ENCODE measurements around the gene NUDT1.

The NUDT1 gene

DNA sequence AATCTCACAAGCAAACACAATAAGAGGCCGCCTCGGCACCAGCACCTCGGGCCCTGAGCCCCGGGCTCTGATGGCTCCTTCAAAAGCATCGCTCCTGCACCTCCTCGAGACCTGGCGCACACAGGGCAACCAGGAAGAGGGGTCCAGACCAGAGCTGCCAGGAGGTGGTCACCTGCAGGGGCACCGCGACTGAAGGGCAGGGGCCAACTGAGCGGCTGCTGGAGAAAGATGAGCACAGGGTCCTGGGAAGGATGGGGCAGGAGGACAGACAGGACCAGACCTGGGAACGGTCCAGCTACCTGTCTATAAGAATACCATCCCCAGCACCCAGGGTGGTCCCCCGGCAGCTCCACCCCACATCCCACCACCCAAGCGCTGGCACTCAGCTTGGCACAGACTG lies 30.1 kb upstream of the NUDT1 start:
- DNase-seq: no peak
- TF ChIP-seq POLR2A (IDR thresholded peaks at IDR 0.05; ENCODE audit: low read length): no peak
- no peak for TF ChIP-seq GATA1 (IDR thresholded peaks at IDR 0.05; ENCODE audit: low read depth, low read length)

DNA sequence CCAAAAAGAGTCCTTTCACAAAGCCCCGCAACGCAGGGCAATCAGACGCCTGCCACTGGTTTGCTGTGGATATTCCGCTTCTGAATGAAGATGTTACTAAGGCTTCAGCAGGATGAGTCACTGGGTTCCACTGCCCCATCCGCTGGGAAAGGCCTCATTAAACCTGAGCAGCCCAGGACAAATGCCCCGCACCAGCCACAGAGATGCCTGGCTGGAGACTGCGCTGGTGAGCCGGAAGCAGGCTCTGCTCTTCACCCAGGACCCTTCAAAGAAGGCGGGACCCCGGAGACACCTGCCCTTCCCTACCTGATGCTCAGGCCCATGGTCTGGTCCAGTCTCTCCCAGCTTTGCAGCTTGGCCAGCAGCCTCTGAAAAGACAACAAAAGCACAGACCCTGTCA lies 29.1 kb upstream of the NUDT1 start:
- DNase-seq: no peak
- TF ChIP-seq GATA1 (IDR thresholded peaks at IDR 0.05; ENCODE audit: low read depth, low read length) (no peak), POLR2A (IDR thresholded peaks at IDR 0.05; ENCODE audit: low read length) (no peak)

DNA sequence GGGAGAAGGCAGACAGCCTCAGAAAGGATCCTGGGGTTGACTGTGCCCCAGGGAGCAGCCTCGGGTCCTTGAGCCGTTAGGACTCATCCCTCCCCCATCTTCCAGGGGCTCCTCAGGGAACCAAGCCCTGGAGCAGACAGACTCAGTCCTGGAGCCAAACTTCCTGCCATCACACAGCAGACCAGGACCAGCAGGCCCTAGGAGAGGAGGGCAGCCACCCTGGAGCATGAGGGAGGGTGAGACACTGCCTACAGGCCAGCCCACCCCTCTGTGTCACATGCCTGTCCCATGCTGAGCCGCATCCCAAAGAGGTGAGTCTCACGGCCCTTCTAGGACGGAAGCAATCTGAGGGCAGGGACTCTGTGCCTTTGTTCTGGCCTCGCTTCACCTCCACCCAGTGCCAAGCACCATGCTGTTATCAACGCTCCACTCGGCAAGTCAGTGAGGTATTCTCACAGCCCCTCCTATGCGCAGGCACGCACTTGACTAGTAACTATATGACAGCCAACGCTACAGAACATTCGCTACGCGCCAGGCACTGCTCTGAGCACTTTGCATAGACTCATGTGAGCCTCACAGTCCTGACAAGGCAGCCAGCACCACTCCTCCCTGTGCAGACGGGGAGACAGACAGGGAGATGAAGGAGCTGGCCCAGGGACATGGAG lies 28.3 kb upstream of the NUDT1 start:
- no peak for DNase-seq
- TF ChIP-seq GATA1 (IDR thresholded peaks at IDR 0.05; ENCODE audit: low read depth, low read length): no peak
- no peak for TF ChIP-seq POLR2A (IDR thresholded peaks at IDR 0.05; ENCODE audit: low read length)

DNA sequence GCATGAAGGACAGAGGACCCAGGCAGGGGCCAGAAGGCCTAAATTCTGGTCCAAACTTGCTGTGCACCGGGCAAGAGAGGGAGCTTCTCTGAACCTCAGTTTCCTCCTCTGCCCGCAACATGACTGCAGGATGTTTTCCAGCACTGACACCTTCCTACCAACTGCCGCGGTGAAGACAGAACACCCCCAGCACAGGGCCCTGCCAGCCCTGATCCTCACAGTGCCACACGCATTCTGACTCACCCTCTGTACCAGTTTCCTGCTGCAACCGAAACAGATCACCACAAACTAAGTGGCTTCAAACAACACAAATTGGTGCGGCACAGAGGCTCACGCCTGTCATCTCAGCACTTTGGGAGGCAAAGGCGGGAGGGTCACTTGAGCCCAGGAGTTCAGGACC lies 27.4 kb upstream of the NUDT1 start:
- TF ChIP-seq POLR2A (IDR thresholded peaks at IDR 0.05; ENCODE audit: low read length) (no peak), GATA1 (IDR thresholded peaks at IDR 0.05; ENCODE audit: low read depth, low read length) (no peak)
- DNase-seq: no peak

DNA sequence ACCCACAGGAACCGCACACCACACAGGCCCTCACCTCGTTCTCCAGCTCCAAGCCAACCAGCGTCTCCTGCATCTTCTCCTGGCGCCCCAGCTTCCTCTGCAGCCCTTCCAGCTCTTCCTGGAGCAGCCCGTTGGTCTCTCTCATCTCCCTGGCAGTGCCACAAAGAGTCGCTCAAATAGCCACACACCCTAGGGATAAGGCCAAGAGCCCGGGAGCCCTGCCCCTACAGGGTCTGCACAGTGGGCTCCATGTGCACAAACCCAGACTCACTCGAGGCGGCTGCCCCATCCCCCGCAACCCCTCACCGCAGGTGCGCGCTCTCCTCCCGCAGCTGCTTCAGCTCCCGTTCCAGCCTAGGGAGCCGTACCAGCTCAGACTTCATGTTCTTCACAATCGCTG lies 26.2 kb upstream of the NUDT1 start:
- TF ChIP-seq POLR2A (IDR thresholded peaks at IDR 0.05; ENCODE audit: low read length) (no peak), GATA1 (IDR thresholded peaks at IDR 0.05; ENCODE audit: low read depth, low read length) (no peak)
- no peak for DNase-seq

DNA sequence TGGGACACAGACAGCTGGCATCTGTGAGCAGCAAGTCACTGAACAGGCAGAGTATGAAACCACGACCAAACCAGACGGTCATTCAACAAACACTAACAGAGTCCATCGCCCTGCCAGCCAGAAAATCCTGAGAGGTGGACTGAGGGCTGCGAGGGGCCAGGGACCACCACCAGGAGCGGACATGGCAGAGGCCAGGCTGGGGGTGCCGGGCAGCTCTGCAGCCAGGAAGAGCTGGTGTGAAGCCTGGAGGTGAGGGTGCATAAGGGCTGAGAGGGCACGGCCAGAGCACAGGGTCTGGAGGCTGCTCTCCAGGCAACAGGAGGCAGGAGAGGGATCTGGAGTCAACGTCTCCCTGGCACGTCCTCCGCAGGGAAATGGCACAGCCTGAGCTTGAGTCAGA lies 24.8 kb upstream of the NUDT1 start:
- no peak for DNase-seq
- no peak for TF ChIP-seq GATA1 (IDR thresholded peaks at IDR 0.05; ENCODE audit: low read depth, low read length)

DNA sequence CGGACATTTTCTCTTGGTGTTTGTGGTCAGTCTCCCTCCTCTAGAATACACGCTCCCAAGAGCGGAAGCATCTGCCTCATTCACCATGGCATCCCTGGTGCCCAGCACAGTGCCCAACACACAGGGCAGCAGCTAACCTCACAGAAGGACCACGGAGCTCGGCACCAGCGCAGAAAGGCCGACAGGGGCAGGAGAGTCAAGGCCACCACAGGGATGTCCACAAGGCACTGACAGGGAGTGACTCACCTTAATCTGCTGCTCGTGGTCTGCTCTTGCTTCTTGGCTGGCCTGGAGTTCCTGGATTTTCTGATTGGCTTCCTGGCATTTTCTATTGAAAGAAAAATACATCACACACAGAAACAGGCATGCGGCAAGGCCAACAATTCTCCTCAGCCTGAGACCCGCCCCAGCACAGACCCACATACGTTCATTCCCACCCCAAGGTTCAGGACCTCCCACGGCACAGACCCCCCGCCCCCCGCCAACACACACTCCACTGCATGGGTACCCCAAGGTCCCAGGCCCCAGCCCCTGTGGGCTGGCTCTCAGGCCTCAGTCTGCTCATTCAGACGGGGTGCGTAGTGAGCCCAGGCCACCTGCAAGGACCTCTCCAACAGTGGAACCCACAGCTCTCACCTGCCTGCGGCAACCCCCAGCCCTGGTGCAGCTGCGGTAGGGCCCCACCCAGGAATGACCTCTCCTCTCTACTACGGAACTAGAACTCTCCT lies 24.1 kb upstream of the NUDT1 start:
- no peak for DNase-seq
- no peak for TF ChIP-seq POLR2A (IDR thresholded peaks at IDR 0.05; ENCODE audit: low read length)
- no peak for TF ChIP-seq GATA1 (IDR thresholded peaks at IDR 0.05; ENCODE audit: low read depth, low read length)

DNA sequence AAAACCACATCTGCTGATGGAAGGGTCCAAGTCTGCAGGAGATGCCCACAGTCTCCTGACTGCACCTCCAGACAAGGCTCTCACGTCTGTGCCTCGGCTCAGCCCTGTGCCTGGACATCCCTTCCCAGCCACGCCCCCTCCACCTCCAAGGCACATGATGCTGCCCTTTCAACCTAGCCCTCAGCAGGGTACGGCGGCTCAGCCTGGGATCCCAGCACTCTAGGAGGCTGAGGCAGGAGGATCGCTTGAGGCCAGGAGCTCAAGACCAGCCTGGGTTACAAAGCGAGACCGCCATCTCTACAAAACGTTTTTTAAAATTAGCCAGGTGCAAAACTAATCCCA lies 23.6 kb upstream of the NUDT1 start:
- no peak for DNase-seq
- TF ChIP-seq POLR2A (IDR thresholded peaks at IDR 0.05; ENCODE audit: low read length) (no peak), GATA1 (IDR thresholded peaks at IDR 0.05; ENCODE audit: low read depth, low read length) (no peak)

DNA sequence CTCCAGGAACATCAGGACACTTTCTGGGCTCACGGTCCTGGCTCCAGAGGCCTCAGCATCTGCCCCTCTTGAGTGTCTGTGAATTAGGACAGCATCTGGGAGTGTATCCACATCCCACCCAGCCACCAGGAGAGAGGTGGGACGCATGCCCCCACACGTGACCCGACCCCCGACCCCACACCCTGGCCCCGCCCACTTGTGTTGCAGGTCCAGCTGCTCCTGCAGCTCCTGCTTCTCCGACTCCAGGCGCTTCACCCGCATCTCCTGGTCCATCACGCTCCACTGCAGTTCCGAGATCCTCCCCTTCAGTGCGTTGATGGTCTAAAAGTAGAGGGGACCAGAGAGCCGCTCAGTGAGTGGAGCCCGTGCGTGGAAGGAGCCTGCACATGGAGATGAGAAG lies 22.9 kb upstream of the NUDT1 start:
- no peak for DNase-seq
- no peak for TF ChIP-seq POLR2A (IDR thresholded peaks at IDR 0.05; ENCODE audit: low read length)
- TF ChIP-seq GATA1 (IDR thresholded peaks at IDR 0.05; ENCODE audit: low read depth, low read length): no peak

DNA sequence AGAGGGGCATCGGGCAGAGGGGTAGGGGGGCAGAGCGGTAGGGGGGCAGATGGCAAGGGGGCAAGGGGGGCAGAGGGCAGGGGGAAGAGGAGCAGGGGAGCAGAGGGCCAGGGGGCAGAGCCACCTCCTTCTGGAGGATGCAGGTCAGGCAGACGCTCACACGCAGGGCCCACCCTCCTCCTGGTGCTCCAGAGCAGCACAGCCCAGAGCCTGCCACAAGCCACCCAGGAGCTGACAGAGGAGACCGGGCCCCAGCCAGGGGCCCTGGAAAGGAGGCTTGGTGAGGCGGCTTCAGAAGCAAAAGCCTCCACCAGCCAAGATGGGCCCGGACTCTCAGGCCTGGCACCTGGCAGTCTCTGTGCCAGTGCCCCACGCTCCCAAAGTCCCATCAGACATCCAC lies 22.4 kb upstream of the NUDT1 start:
- no peak for DNase-seq
- no peak for TF ChIP-seq GATA1 (IDR thresholded peaks at IDR 0.05; ENCODE audit: low read depth, low read length)
- TF ChIP-seq POLR2A (IDR thresholded peaks at IDR 0.05; ENCODE audit: low read length): no peak

DNA sequence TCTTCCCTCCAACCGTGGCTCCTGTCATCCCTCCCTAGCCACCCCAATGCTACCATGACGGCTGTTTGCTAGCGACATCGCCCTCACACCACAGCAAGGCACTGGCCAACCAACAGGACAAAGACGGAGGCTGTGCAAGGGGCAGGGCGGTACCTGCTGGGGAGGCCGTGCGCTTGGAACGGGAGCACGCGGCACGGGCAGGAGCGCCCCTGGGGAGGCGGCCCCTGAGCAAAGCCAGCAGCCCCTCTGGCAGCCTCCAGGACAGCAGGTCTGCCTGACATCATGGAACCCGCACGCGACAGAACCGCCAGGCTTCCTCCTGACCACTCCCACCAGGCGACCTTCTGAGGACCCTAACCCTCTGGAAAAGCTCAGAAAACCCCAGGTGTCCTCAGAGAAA lies 22.0 kb upstream of the NUDT1 start:
- TF ChIP-seq GATA1 (IDR thresholded peaks at IDR 0.05; ENCODE audit: low read depth, low read length) (no peak), POLR2A (IDR thresholded peaks at IDR 0.05; ENCODE audit: low read length) (no peak)
- DNase-seq: no peak

DNA sequence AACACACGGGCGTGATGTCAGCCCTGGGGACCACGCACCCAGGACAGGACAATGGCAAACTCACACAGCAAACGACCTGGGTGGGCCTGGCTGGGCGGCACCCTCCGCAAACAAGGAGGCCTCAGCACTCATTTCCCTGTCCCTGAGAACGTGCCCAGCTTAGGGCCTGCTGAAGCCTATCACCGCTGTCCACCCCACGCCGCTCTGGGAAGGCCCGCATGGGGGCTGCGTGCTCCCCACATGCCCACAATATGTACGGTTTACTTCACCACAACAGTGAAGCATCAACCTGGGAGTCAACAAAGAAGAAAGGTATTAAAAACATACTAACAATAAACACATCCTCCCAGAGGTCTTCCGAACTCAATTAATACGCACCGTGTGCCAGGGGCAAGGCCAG lies 21.5 kb upstream of the NUDT1 start:
- no peak for TF ChIP-seq GATA1 (IDR thresholded peaks at IDR 0.05; ENCODE audit: low read depth, low read length)
- TF ChIP-seq POLR2A (IDR thresholded peaks at IDR 0.05; ENCODE audit: low read length): no peak
- DNase-seq: no peak

DNA sequence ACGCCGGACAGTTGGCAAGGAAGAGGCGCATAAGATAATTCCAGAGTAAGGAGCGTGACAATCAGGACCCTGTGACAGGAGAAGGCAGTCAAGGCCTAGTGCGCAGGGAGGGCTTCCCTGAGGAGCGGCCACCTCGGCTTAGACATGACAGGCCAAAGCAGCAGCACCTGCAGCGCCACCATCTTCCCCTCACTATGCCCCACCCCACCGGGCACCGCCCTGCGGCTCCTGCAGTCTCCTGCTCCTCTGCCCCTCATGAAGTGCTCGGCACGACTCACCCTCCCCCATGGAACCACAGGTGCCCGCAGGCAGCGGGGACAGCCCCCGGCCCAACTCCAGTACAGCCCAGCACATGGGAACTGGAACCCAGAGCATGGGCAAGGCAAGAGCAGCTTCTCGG lies 21.1 kb upstream of the NUDT1 start:
- TF ChIP-seq POLR2A (IDR thresholded peaks at IDR 0.05; ENCODE audit: low read length) (no peak), GATA1 (IDR thresholded peaks at IDR 0.05; ENCODE audit: low read depth, low read length) (no peak)

DNA sequence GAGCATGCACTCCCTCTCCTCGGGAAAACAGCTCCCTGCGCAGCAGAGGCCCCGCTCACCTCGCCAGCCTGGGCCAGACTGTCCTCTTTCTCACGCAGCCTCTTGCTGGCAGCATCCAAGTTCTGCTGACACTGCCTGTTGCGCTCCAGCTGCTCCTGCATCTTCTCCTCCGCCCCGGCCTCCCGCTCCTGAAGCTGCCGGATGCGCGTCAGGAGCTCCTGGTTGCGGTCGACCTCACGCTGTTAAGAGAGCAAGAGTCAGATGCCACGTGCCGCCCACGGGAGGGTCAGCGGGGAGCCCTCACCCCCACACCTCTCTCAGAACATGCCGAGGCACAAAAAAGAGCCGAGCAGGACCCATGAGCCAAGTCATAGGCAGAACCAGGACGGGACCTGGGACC lies 19.5 kb upstream of the NUDT1 start:
- no peak for DNase-seq
- no peak for TF ChIP-seq GATA1 (IDR thresholded peaks at IDR 0.05; ENCODE audit: low read depth, low read length)
- no peak for TF ChIP-seq POLR2A (IDR thresholded peaks at IDR 0.05; ENCODE audit: low read length)

More for the DNA sequence above, 21.1 kb upstream of the NUDT1 start:
- DNase-seq: no peak

DNA sequence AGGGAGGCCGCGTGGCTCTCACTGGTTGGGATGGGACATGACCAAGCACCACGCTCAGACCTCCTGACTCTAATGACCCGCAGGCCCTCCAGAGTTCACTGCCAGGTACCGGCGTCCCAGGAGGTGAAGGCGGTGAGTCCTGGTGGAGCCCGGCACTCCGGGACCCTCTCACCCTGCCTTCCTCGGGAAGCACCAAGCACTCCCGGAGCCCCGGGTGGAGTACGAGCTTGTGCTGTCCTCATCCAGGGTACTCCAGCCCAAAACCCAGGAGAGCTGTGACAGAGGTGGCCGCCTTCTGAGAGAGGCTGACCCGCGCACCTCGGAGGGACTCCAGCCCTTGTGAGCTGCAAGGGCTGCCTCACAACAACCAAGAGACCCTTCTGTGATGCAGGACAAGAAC lies 18.7 kb upstream of the NUDT1 start:
- DNase-seq: no peak
- no peak for TF ChIP-seq GATA1 (IDR thresholded peaks at IDR 0.05; ENCODE audit: low read depth, low read length)
- no peak for TF ChIP-seq POLR2A (IDR thresholded peaks at IDR 0.05; ENCODE audit: low read length)
